Left renal pelvis (tissue), 4 donors: ENCODE results near the gene LAMA4. TPM values are rescaled to one million over a fixed set of nuclear protein-coding genes. Genes with fewer than 3 reads are reported as not detected.

Experiments
- DNase-seq, 4 donors: peaks; one replicate each; pipeline ENCODE4 v3.0.0-alpha.2; 2013; ENCODE audit warnings: low read depth in 4 of 4, low spot score in 3 of 4
- polyA plus RNA-seq, 4 donors: library from polyadenylated mRNA; unstranded; fragments of 120-200 nt; gene quantifications; one replicate each; pipeline ENCODE4 v1.2.1, GENCODE V29; 2013; ENCODE audit not compliant: insufficient read length in 4 of 4

LAMA4 gene
- 100 to 1,000 TPM in 3 of 4 donors, 10 to 100 TPM in 1; 99.2 to 241 (median 104) TPM for polyA plus RNA-seq

DNA sequence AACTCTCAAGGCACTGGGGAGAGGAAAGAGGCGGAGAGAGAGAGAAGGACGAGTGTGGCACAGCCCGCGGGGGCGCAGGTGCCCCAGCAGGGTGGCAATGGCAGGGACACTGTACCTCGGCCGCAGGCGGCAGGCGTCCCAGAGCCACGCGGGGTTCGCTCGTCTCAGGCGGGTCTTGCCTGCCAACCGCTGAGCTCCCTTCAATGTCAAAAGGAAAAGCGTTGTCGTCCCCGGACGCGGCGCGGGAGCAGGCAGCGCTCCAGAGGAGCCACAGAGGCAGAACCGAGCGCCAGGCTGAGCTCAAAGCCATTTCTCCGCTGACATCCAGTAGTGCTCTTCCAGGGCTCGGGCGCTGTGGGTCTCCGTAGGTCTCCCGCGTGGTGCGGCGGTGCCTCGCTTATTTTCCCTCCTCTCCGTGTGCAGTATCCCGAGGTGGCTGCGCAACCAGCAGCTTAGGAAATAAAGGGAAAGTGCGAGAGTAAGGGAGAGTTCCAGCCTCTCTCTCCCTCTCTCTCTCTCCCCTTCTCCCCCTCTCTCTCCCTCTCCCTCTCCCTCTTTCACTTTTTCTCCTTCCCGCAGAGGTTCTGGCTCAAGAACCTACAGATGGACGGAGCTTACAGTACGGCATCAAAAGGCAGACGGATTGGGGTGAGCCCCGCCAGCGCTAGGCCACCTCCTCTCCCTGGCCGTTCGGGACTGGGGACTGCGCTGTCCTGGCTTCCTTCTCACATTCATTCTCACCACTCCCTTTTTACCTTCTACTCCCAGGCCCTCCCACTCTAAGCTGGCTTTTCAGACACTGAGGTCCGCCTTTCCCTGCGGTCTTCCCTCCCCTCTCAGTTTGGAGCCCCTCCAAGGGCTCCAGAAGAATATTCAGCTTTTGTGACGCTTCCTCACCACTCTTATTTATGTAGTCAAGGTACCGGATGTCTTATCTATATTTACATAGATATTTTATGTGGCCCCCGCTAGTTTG lies at the start of gene LAMA4:
Gene LAMA4, minus strand, starts transcription at position 727 of the 976 bp plus-strand sequence. Its CDS starts 417 bp downstream, at position 310.
- DNase-seq, result peak in 2 of 4 donors; percentile 37 to 59

- DNase-seq, result no peak
These were observed 47.9 kb upstream of the LAMA4 start for GRCh38 chr6:112302142-112302705.

DNA sequence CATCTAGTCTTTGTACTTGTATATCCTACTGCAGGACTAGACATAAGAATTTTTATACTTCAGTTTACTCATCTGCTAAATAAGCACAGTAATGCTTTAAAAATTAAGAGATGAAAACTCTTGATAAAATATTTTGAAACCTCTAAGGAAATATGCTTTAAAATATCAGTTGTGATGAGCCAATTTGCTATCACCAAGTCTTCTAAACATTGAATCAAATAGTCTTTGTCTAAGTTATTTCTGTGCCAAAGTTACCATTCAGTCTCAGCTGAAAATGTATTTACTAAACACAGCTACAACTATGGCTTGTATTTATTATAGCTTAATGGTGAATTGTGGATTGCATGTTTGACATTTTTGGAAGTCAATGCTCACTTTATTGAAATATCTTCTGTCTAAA lies 46.5 kb upstream of the LAMA4 start:
- DNase-seq, result no peak

GRCh38 chr6:112298816-112299281 lies 44.5 kb upstream of the LAMA4 start:
- no peak for DNase-seq

GRCh38 chr6:112298021-112298745 lies 43.8 kb upstream of the LAMA4 start:
- DNase-seq, result no peak

GRCh38 chr6:112296694-112297093 lies 42.3 kb upstream of the LAMA4 start:
- DNase-seq, result no peak

DNA sequence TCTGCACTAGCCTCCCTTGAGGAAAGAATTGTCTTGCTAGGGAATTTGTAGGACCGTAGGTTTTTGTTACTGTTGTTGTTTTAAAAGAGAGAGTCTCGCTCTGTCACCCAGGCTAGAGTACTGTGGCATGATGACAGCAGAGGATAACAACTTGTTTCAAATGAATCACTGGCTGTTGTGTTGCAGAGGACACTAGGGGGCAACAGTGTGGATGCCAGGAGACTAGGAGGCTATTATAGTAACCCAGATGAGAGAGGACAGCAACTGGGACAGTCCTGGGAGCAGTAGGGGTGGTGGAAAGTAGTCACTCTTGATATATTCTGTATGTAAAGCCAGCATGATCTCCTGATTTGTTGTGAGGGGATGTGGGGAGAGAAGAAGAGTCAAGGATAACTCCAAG lies 41.8 kb upstream of the LAMA4 start:
- DNase-seq, result no peak

- no peak for DNase-seq
These were observed 36.9 kb upstream of the LAMA4 start for GRCh38 chr6:112291161-112291762.

- DNase-seq, result peak; percentile 63 to 67 (median 66)
These were observed 34.7 kb upstream of the LAMA4 start for GRCh38 chr6:112289038-112289566.

DNA sequence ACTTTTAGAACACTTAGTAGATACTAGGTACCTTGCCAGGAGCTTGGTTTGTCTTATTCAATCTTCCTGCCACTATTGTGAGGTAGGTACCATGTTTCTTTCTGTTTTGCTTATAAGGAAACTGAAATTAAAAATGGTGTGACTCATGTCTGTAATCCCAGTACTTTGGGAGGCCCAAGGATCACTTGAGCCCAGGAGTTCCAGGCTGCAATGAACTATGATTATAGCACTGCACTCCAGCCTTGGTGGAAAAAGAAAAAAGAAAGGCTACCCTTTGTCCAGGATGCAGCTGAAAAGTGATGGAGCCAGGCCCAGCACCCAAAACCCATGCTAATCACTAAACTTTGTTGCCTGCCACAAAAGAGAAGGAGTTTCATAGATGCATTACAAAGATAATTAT lies 34.1 kb upstream of the LAMA4 start:
- no peak for DNase-seq

- DNase-seq, result no peak
These were observed 33.3 kb upstream of the LAMA4 start for GRCh38 chr6:112287577-112288225.

DNA sequence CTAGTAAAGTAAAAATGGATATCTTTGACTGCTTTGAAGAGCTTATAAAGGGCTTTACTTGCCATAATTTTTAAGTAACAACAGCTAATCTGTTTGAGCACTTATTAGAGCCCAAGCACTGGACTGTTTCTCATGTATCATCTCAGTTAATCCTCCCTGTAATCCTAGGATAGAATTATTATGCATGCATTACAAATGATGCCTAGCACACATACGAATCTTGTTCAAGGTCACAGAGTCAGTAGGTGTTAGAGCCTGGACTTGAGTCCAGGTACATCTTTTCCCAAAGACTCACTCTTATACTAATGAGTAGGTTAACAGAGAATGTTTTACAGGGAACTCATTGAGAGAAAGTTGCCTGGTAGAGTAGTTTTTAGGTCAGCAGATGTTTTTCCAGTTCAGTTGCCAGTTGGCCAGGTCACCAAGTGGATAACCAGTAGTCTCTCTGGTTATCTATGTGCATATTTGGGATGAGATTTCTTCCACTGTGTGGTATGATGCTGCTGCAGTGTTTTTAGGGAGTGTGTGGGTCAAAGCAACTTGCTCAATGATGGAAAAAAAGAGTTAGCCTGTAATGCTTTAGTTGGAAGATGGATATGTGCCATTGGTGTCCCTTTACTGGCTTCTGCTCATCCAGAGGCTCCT lies 32.3 kb upstream of the LAMA4 start:
- no peak for DNase-seq

- DNase-seq, result no peak
These were observed 31.6 kb upstream of the LAMA4 start for GRCh38 chr6:112286010-112286409.

DNA sequence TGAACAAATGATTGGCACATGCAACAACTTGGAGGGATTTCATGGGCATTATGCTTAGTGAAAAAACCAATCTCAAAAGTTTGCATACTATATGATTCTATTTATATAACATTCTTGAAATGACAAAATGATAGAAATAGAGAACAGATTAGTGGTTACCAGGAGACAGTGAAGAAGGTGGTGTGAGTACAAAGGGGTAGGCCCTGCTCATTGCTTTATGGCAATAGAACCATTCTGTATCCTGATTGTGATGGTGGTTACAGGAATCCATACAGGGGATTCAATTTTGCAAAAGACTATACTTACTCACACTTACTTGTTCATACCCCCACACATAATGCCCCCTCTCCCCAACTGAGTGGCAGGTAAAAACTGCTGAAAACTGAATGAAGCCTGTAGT lies 30.2 kb upstream of the LAMA4 start:
- no peak for DNase-seq

DNA sequence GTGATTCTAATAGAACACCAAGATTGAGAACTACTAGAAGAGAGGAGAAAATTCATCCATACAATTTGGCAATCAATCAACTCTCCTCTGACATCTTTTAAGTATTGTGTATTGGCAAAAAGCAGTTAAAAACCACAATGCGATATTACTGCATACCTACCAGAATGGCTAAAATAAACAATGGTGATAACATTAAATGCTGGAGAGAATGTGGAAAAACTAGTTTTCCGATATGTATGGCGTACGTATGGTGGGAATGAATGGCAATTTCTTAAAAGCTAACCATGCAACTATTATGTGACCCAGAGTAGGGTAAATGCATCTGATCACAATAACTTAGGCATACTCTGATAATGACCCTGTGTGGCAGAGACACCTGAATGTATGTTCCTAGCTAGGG lies 29.3 kb upstream of the LAMA4 start:
- no peak for DNase-seq

GRCh38 chr6:112281821-112282615 lies 27.7 kb upstream of the LAMA4 start:
- DNase-seq, result peak; percentile 59 to 65 (median 62)

DNA sequence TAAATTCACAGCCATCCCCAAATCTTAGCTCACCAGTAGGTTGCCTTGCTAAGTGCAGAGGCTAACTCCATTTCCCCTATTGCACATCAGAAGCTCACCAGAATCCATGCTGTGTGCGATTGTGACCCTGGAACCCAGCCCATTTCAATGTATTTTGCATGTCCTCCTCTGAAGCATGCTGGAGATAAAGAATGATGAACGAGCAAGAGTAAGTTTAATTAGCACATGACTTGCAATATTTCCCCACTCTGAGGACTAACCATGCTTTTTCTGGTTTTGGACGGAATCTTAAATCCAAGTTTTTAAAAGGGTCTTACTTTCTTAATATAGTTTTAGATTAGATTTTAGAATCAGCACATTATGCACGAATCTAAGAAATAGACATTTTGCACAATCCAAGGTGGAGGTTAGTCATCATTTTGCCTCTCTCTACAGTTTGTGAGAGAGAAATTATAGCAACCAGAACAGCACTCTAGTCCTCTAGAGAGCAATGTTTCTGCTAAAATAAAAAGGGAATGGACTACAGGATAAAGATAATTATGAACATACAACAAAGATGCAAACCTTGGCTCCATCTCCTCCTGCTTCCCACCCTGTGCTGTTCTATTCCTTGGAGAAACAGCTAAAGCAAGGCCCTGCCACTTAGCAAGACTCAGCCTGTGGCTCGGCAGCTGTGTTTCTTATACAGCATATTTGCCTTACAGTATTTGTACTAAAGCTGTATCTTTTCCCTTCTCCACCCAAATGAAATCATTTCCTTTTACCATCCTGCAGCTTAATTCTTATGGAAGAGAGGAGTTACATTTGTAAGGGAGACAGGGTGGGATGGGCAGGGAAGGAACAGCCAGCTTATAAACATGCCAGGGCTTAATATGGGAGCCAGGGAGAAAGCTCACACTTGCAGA lies 24.9 kb upstream of the LAMA4 start:
- DNase-seq, result no peak

GRCh38 chr6:112275365-112275764 lies 21.0 kb upstream of the LAMA4 start:
- DNase-seq, result no peak
